BJ (cell line): ENCODE results near the gene SLC24A2. TPM values are rescaled to one million over a fixed set of nuclear protein-coding genes. Genes with fewer than 3 reads are reported as not detected.

ENCODE experiments used
- CTCF ChIA-PET: fragments of 350-600 bp; formaldehyde crosslinking; extraction: SDS; loops from one replicate; lab custom pipeline; 2021; ENCODE audit warnings: antibody characterized with exemption, inconsistent platforms; lab: Yijun Ruan, JAX
- POLR2A ChIA-PET: fragments of 300-600 bp; sonication (Branson Sonifier 250); formaldehyde crosslinking; extraction: SDS; loops from one replicate; lab custom pipeline; 2021; ENCODE audit warnings: antibody characterized with exemption; lab: Charles Lee
- DNase-seq: peaks from one replicate; pipeline ENCODE4 v3.0.0-alpha.2; 2011; ENCODE audit warnings: low read depth
- H3K27me3 ChIP-seq: 2 replicates; pipeline ENCODE4 v1.6.0; 2011; ENCODE audit warnings: low read length; ENCODE audit not compliant: control insufficient read depth, insufficient read depth
- H3K36me3 ChIP-seq: 2 replicates; pipeline ENCODE4 v1.5.1; 2011; ENCODE audit warnings: low read length; ENCODE audit not compliant: control insufficient read depth, insufficient read depth
- H3K4me3 ChIP-seq: 2 replicates; pipeline ENCODE4 v1.5.1; 2011; ENCODE audit warnings: low read depth, mild to moderate bottlenecking, control low read depth, low read length
- polyA plus RNA-seq: library from polyadenylated mRNA; depleted of rRNA; stranded (reverse); fragments of >200 nt; gene quantifications from 2 replicates; pipeline ENCODE4 v1.2.3, GENCODE V29; 2011
- TF ChIP-seq, protein P1 (sequence below): IDR thresholded peaks from 2 replicates; pipeline ENCODE4 v1.5.1; 2011; ENCODE audit warnings: low read depth, mild to moderate bottlenecking, control low read depth, inconsistent platforms, low read length, moderate library complexity; ENCODE audit not compliant: insufficient read depth

SLC24A2 gene
- polyA plus RNA-seq, 1 experiment = not detected

DNA sequence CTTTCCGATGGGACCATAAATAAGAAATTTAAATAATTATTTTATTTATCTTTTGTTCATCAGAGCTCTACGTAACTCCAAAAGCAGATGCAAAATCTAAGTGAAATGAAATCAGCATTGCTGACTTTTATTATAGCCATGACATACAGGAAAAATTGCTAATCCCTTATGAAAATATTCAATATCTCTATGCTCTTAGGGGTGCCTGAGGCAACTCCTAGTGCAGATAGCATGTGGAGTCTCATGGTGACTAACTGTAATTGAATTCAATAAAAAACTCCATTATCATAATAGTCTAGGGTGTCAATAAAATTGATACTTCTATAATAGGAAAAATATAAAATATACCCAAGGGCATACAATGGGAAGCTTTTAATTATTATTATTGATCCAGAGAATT lies 42.6 kb downstream of the SLC24A2 start:
- H3K4me3 ChIP-seq = no peak overlapping the region
- DNase-seq = no peak
- H3K27me3 ChIP-seq = no peaks in the 10 kb centered on the region
- ChIA-PET CTCF (no interaction called here), POLR2A (no interaction called here)
- TF ChIP-seq, protein P1, sequence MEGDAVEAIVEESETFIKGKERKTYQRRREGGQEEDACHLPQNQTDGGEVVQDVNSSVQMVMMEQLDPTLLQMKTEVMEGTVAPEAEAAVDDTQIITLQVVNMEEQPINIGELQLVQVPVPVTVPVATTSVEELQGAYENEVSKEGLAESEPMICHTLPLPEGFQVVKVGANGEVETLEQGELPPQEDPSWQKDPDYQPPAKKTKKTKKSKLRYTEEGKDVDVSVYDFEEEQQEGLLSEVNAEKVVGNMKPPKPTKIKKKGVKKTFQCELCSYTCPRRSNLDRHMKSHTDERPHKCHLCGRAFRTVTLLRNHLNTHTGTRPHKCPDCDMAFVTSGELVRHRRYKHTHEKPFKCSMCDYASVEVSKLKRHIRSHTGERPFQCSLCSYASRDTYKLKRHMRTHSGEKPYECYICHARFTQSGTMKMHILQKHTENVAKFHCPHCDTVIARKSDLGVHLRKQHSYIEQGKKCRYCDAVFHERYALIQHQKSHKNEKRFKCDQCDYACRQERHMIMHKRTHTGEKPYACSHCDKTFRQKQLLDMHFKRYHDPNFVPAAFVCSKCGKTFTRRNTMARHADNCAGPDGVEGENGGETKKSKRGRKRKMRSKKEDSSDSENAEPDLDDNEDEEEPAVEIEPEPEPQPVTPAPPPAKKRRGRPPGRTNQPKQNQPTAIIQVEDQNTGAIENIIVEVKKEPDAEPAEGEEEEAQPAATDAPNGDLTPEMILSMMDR = no peak
- H3K36me3 ChIP-seq = no peaks in the 10 kb centered on the region

DNA sequence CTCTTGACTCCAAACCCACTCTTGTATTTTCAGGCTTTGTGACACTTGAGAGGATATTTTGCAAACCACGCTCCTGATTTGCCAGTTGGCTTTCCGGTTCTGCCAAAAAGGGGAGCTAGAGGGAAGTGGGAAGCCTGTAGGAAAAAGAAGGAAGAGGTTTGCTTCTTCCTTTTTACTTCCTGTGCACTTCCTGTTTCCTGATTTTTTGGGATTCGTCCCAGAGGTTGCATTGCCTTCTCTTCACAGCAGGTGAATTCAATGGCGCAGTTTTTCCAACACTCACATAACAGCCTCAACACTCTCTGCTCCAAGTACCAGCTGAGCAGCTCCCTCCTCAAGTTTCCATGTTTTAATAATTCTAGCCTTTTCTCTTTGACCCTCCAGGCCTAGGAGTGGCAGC lies 47.7 kb downstream of the SLC24A2 start:
- Histone ChIP-seq H3K4me3 (no peak overlapping the region), H3K36me3 (no peaks in the 10 kb centered on the region), H3K27me3 (no peaks in the 10 kb centered on the region)
- ChIA-PET POLR2A (no interaction called here), CTCF (no interaction called here)
- no peak for DNase-seq
- TF ChIP-seq, protein P1 = no peak
